HCT116 (cell line): ENCODE measurements around the gene KIF5A. TPM values are rescaled to one million over a fixed set of nuclear protein-coding genes. Genes with fewer than 3 reads are reported as not detected.

Source experiments
- ATAC-seq: fragments of 200-7000 bp; cut with Tn5 transposase; 2 replicates; pipeline ENCODE4 v1.9.1; 2020; ENCODE audit warnings: mild to moderate bottlenecking, moderate library complexity
- BruUV-seq: library from RNA; stranded (reverse); fragments of 400-500 nt; replicated peaks from 2 replicates; lab custom pipeline; 2021; lab: Mats Ljungman, UMichigan
- CTCF ChIA-PET: fragments of 300-600 bp; sonication (Branson Sonifier 250); formaldehyde crosslinking; loops from one replicate; lab custom pipeline; 2021; ENCODE audit warnings: antibody characterized with exemption; lab: Charles Lee
- POLR2A ChIA-PET: fragments of 300-600, 350-600 bp; sonication (Branson Sonifier 250); formaldehyde crosslinking; loops from one replicate; lab custom pipeline; 2021; ENCODE audit warnings: antibody characterized with exemption; lab: Charles Lee
- RAD21 ChIA-PET, 2 experiments: fragments of 300-600 bp; sonication (Branson Sonifier 250); formaldehyde crosslinking; loops; one replicate each; lab custom pipeline; 2023; ENCODE audit warnings: low total read pairs in 2 of 2; ENCODE audit not compliant: uncharacterized antibody in 2 of 2, unreplicated experiment in 2 of 2, low non-redundant PET in 1 of 2; lab: Charles Lee
- DNase-seq: peaks from one replicate; pipeline ENCODE4 v3.0.0-alpha.2; 2010; ENCODE audit warnings: low read depth, low spot score
- H2AFZ ChIP-seq: fragments of 200-600 bp; shearing (Covaris generic), sonication (generic); 2 replicates; pipeline ENCODE4 v1.6.1; 2017; ENCODE audit warnings: low read depth, mixed run types, mixed read lengths, antibody characterized with exemption, low read length; ENCODE audit not compliant: poor library complexity, severe bottlenecking
- H3K27ac ChIP-seq: 2 replicates; pipeline ENCODE4 v1.5.1; 2012; ENCODE audit warnings: low read depth, low read length
- H3K27me3 ChIP-seq: fragments of 200-600 bp; sonication (generic); 2 replicates; pipeline ENCODE4 v1.6.1; 2016; ENCODE audit warnings: mixed run types, low read length, mixed read lengths; ENCODE audit not compliant: insufficient read depth
- H3K36me3 ChIP-seq, 2 experiments: fragments of 200-500 bp in 1 of 2; fragments of 200-600 bp in 1 of 2; sonication (Bioruptor generic) in 1 of 2; sonication (generic) in 1 of 2; 2 replicates each; pipeline versions ENCODE4 v1.5.1 to v1.6.1; 2014 to 2016; ENCODE audit warnings: low read length in 2 of 2, inconsistent platforms in 1 of 2, mixed read lengths in 1 of 2, mixed run types in 1 of 2; ENCODE audit not compliant: insufficient read depth in 2 of 2, control insufficient read depth in 1 of 2
- H3K4me1 ChIP-seq, 2 experiments: fragments of 200-600 bp in 1 of 2; sonication (generic) in 1 of 2; 2 replicates each; pipeline versions ENCODE4 v1.5.1 to v1.6.1; 2012 to 2017; ENCODE audit warnings: low read length in 2 of 2, inconsistent platforms in 1 of 2, mild to moderate bottlenecking in 1 of 2, mixed read lengths in 1 of 2, mixed run types in 1 of 2, moderate library complexity in 1 of 2; ENCODE audit not compliant: insufficient read depth in 2 of 2, control insufficient read depth in 1 of 2
- H3K4me2 ChIP-seq: fragments of 200-600 bp; sonication (generic); 2 replicates; pipeline ENCODE4 v1.6.1; 2017; ENCODE audit warnings: mixed run types, low read length, mixed read lengths
- H3K4me3 ChIP-seq, 2 experiments: fragments of 200-600 bp in 1 of 2; sonication (generic) in 1 of 2; replicated peaks in 1 of 2; 2 replicates each; pipeline ENCODE4 v1.5.1; 2011 to 2016; ENCODE audit warnings: low read length in 2 of 2, control low read depth in 1 of 2, low read depth in 1 of 2, mild to moderate bottlenecking in 1 of 2, mixed read lengths in 1 of 2, mixed run types in 1 of 2
- H3K79me2 ChIP-seq: fragments of 200-600 bp; sonication (generic); 2 replicates; pipeline ENCODE4 v1.6.1; 2017; ENCODE audit warnings: mild to moderate bottlenecking, mixed run types, low read length, moderate library complexity, mixed read lengths; ENCODE audit not compliant: insufficient read depth
- H3K9ac ChIP-seq: fragments of 200-600 bp; sonication (generic); 2 replicates; pipeline ENCODE4 v1.6.1; 2016; ENCODE audit warnings: low read length, mixed read lengths
- H3K9me2 ChIP-seq: fragments of 200-600 bp; sonication (generic), shearing (Covaris generic); 2 replicates; pipeline ENCODE4 v1.6.1; 2017; ENCODE audit warnings: mixed run types, mild to moderate bottlenecking, moderate library complexity; ENCODE audit not compliant: insufficient read depth
- H3K9me3 ChIP-seq, 2 experiments: fragments of 200-500 bp in 1 of 2; fragments of 200-600 bp in 1 of 2; sonication (Bioruptor generic) in 1 of 2; sonication (generic) in 1 of 2; 2 replicates each; pipeline ENCODE4 v1.6.1; 2014 to 2017; ENCODE audit warnings: low read length in 2 of 2, mixed read lengths in 2 of 2, inconsistent platforms in 1 of 2, low read depth in 1 of 2, mild to moderate bottlenecking in 1 of 2, mixed run types in 1 of 2, moderate library complexity in 1 of 2; ENCODE audit not compliant: control insufficient read depth in 1 of 2, insufficient read depth in 1 of 2
- H4K20me1 ChIP-seq: fragments of 200-600 bp; sonication (generic), shearing (Covaris generic); 2 replicates; pipeline ENCODE4 v1.6.1; 2017; ENCODE audit warnings: mixed run types, mild to moderate bottlenecking, moderate library complexity; ENCODE audit not compliant: insufficient read depth
- ATF3 ChIP-seq: IDR thresholded peaks from 2 replicates; pipeline ENCODE4 v1.6.1; 2012
- CBX3 ChIP-seq: IDR thresholded peaks from 2 replicates; pipeline ENCODE4 v1.6.1; 2012; ENCODE audit warnings: low read depth
- CEBPB ChIP-seq: IDR thresholded peaks from 2 replicates; pipeline ENCODE4 v1.6.1; 2012; ENCODE audit warnings: low read depth
- CTCF ChIP-seq, 3 experiments: fragments of 200-600 bp in 1 of 3; sonication (generic) in 1 of 3; IDR thresholded peaks in 2 of 3; conservative IDR thresholded peaks in 1 of 3; 2 replicates each; pipeline ENCODE4 v1.5.1; 2012 to 2017; ENCODE audit warnings: low read depth in 2 of 3, low read length in 2 of 3, antibody characterized with exemption in 1 of 3, borderline replicate concordance in 1 of 3, control low read depth in 1 of 3, mild to moderate bottlenecking in 1 of 3, mixed read lengths in 1 of 3, mixed run types in 1 of 3, moderate library complexity in 1 of 3; ENCODE audit not compliant: insufficient read depth in 1 of 3
- EGR1 ChIP-seq: IDR thresholded peaks from 2 replicates; pipeline ENCODE4 v1.6.1; 2012; ENCODE audit warnings: low read depth
- ELF1 ChIP-seq: IDR thresholded peaks from 2 replicates; pipeline ENCODE4 v1.6.1; 2012; ENCODE audit warnings: low read depth, borderline replicate concordance
- EZH2phosphoT487 ChIP-seq: fragments of 200-600 bp; IDR thresholded peaks from 2 replicates; pipeline ENCODE4 v1.6.1; 2018; ENCODE audit warnings: antibody characterized with exemption, borderline replicate concordance
- FOSL1 ChIP-seq: IDR thresholded peaks from 2 replicates; pipeline ENCODE4 v1.6.1; 2012; ENCODE audit warnings: low read depth
- MAX ChIP-seq: IDR thresholded peaks from 2 replicates; pipeline ENCODE4 v1.6.1; 2012
- POLR2A ChIP-seq: IDR thresholded peaks from 2 replicates; pipeline ENCODE4 v1.7.0; 2011; ENCODE audit warnings: borderline replicate concordance; ENCODE audit not compliant: insufficient read depth, insufficient read length; ENCODE audit errors: extremely low read depth
- POLR2AphosphoS5 ChIP-seq: IDR thresholded peaks from 2 replicates; pipeline ENCODE4 v1.6.1; 2011; ENCODE audit warnings: mild to moderate bottlenecking, low read depth, low read length, moderate library complexity
- RAD21 ChIP-seq: IDR thresholded peaks from 2 replicates; pipeline ENCODE4 v1.6.1; 2012; ENCODE audit warnings: low read depth, mild to moderate bottlenecking
- REST ChIP-seq: IDR thresholded peaks from 2 replicates; pipeline ENCODE4 v1.6.1; 2012; ENCODE audit warnings: low read depth
- SIN3A ChIP-seq: IDR thresholded peaks from 2 replicates; pipeline ENCODE4 v1.6.1; 2012; ENCODE audit warnings: low read depth
- SP1 ChIP-seq: IDR thresholded peaks from 2 replicates; pipeline ENCODE4 v1.6.1; 2012; ENCODE audit warnings: low read depth
- SRF ChIP-seq: IDR thresholded peaks from 2 replicates; pipeline ENCODE4 v1.6.1; 2012; ENCODE audit warnings: low read depth
- TCF7L2 ChIP-seq: IDR thresholded peaks from 2 replicates; pipeline ENCODE4 v1.7.0; 2011; ENCODE audit warnings: borderline replicate concordance, inconsistent platforms; ENCODE audit not compliant: insufficient read depth, insufficient read length; ENCODE audit errors: extremely low read depth
- YY1 ChIP-seq: IDR thresholded peaks from 2 replicates; pipeline ENCODE4 v1.6.1; 2011; ENCODE audit warnings: low read length, low read depth, moderate library complexity, mild to moderate bottlenecking; ENCODE audit not compliant: insufficient replicate concordance; ENCODE audit errors: extremely low read depth
- ZBTB33 ChIP-seq: IDR thresholded peaks from 2 replicates; pipeline ENCODE4 v1.6.1; 2011; ENCODE audit warnings: mild to moderate bottlenecking, low read length, moderate library complexity; ENCODE audit not compliant: insufficient replicate concordance; ENCODE audit errors: extremely low read depth
- ZFX ChIP-seq: fragments of 450-650 bp; IDR thresholded peaks from 2 replicates; pipeline ENCODE4 v1.6.1; 2017
- intact Hi-C: fragments of 100-400 bp; cut with micrococcal nuclease; formaldehyde crosslinking; loops from 2 replicates; pipeline ENCODE4 v1.10.0; 2022
- total RNA-seq: library from RNA; stranded (reverse); gene quantifications from one replicate; pipeline ENCODE4 v1.2.1, GENCODE V29; 2021; ENCODE audit not compliant: unreplicated experiment

KIF5A gene
- total RNA-seq, 1 experiment from 2014 or later, result 5.2 TPM

GRCh38 chr12:57526477-57527126, 23.2 kb upstream of the KIF5A start:
- no peak overlapping the region for H3K4me3 ChIP-seq
- no peak for DNase-seq
- ChIA-PET RAD21 (no interaction called here), POLR2A (no interaction called here), CTCF (no interaction called here)
- peaks cover 25% of the 10 kb centered on the region for H3K79me2 ChIP-seq
- H3K27ac ChIP-seq, result no peak overlapping the region
- H2AFZ ChIP-seq, result no peak overlapping the region
- H3K4me1 ChIP-seq, result peaks cover 12 to 26% of the 10 kb centered on the region in 2 experiments; a peak in 3 of 4 replicates
- H3K9me2 ChIP-seq, result no peaks in the 10 kb centered on the region
- TF ChIP-seq RAD21 (no peak), REST (no peak), ELF1 (no peak), EZH2phosphoT487 (no peak), ZFX (no peak), POLR2AphosphoS5 (no peak), YY1 (no peak), ATF3 (no peak), CTCF (IDR thresholded peaks at IDR 0.05 in 2 of 3, conservative IDR thresholded peaks at IDR 0.05 in 1 of 3; ENCODE audit: borderline replicate concordance in 1 of 3, insufficient read depth in 1 of 3, low read depth in 2 of 3, low read length in 2 of 3) (no peak), CEBPB (no peak), EGR1 (no peak), TCF7L2 (no peak), SP1 (no peak), SRF (no peak), FOSL1 (no peak), ZBTB33 (no peak), CBX3 (no peak), MAX (no peak), POLR2A (no peak), SIN3A (no peak)
- intact Hi-C loops, result no loop called here
- no peaks in the 10 kb centered on the region for H3K9me3 ChIP-seq
- H3K4me2 ChIP-seq, result no peak overlapping the region
- BruUV-seq, result no TSS peak
- no peaks in the 10 kb centered on the region for H3K27me3 ChIP-seq
- no peak overlapping the region for H3K9ac ChIP-seq
- H3K36me3 ChIP-seq, result peaks cover 30 to 38% of the 10 kb centered on the region in 2 experiments
- no peak for ATAC-seq
- no peaks in the 10 kb centered on the region for H4K20me1 ChIP-seq
